Hepatocyte (in vitro differentiated cells): ENCODE results near the gene RNASEL.

Experiments
- EZH2 ChIP-seq: fragments of 200-600 bp; sonication (generic); IDR thresholded peaks from 2 replicates; pipeline ENCODE4 v1.6.1; 2016; ENCODE audit warnings: antibody characterized with exemption, mild to moderate bottlenecking, borderline replicate concordance
- TF ChIP-seq, protein P1 (sequence below): fragments of 200-600 bp; sonication (generic); IDR thresholded peaks from 2 replicates; pipeline ENCODE4 v1.5.1; 2016; ENCODE audit warnings: antibody characterized with exemption, mild to moderate bottlenecking; ENCODE audit not compliant: poor library complexity

DNA sequence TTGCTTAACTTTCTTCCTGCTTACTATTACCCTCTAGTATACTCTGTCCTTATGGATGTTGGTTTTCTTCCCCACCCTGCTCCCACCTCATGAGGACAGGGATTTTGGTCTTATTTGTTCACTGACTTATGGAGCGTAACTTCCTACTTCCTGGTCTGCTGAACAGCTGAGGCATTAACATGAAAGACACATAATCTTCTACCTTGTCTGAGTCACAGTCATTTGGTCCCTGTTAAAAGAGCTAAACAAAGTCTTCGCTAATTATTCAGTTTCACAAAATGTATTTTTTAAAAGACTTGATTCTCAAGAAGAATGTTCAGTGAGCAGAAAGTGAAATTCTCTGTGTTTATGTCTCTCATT lies 18.5 kb downstream of the RNASEL start:
- TF ChIP-seq, protein P1, sequence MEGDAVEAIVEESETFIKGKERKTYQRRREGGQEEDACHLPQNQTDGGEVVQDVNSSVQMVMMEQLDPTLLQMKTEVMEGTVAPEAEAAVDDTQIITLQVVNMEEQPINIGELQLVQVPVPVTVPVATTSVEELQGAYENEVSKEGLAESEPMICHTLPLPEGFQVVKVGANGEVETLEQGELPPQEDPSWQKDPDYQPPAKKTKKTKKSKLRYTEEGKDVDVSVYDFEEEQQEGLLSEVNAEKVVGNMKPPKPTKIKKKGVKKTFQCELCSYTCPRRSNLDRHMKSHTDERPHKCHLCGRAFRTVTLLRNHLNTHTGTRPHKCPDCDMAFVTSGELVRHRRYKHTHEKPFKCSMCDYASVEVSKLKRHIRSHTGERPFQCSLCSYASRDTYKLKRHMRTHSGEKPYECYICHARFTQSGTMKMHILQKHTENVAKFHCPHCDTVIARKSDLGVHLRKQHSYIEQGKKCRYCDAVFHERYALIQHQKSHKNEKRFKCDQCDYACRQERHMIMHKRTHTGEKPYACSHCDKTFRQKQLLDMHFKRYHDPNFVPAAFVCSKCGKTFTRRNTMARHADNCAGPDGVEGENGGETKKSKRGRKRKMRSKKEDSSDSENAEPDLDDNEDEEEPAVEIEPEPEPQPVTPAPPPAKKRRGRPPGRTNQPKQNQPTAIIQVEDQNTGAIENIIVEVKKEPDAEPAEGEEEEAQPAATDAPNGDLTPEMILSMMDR, result no peak
- no peak for TF ChIP-seq EZH2
